ENCODE results near the gene SCN10A. TPM values are rescaled to one million over a fixed set of nuclear protein-coding genes. Genes with fewer than 3 reads are reported as not detected.

The SCN10A gene
- total RNA-seq, 1 donor from 2014 or later, result not detected

- Mint-ChIP-seq H3K9me3 (no peaks in the 10 kb centered on the region), H3K4me3 (no peak overlapping the region), H3K36me3 (ENCODE audit: low read depth) (no peaks in the 10 kb centered on the region), H3K4me1 (no peaks in the 10 kb centered on the region), H3K27ac (no peak overlapping the region), H3K27me3 (peaks cover 13% of the 10 kb centered on the region)
- intact Hi-C loops (cut with micrococcal nuclease), result no loop called here
- CTCF ChIA-PET, result no interaction called here
- no peak for ATAC-seq (ENCODE audit: low read depth)
- POLR2A ChIA-PET, result no interaction called here
- no peak for DNase-seq
- TF ChIP-seq, protein P1, sequence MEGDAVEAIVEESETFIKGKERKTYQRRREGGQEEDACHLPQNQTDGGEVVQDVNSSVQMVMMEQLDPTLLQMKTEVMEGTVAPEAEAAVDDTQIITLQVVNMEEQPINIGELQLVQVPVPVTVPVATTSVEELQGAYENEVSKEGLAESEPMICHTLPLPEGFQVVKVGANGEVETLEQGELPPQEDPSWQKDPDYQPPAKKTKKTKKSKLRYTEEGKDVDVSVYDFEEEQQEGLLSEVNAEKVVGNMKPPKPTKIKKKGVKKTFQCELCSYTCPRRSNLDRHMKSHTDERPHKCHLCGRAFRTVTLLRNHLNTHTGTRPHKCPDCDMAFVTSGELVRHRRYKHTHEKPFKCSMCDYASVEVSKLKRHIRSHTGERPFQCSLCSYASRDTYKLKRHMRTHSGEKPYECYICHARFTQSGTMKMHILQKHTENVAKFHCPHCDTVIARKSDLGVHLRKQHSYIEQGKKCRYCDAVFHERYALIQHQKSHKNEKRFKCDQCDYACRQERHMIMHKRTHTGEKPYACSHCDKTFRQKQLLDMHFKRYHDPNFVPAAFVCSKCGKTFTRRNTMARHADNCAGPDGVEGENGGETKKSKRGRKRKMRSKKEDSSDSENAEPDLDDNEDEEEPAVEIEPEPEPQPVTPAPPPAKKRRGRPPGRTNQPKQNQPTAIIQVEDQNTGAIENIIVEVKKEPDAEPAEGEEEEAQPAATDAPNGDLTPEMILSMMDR (IDR thresholded peaks at IDR 0.05), result no peak
These were observed 15.5 kb downstream of the SCN10A start for GRCh38 chr3:38800511-38800910.

GRCh38 chr3:38793721-38794120 lies 22.3 kb downstream of the SCN10A start:
- POLR2A ChIA-PET, result no interaction called here
- ATAC-seq (ENCODE audit: low read depth), result no peak

GRCh38 chr3:38792983-38793382 lies 23.0 kb downstream of the SCN10A start:
- no peak overlapping the region for H3K4me3 Mint-ChIP-seq
- no peaks in the 10 kb centered on the region for H3K9me3 Mint-ChIP-seq
- POLR2A ChIA-PET, result no interaction called here
- H3K27me3 Mint-ChIP-seq, result peaks cover 10% of the 10 kb centered on the region
- H3K4me1 Mint-ChIP-seq, result no peaks in the 10 kb centered on the region
- H3K36me3 Mint-ChIP-seq (ENCODE audit: low read depth), result no peaks in the 10 kb centered on the region
- no peak for DNase-seq
- no peak for ATAC-seq (ENCODE audit: low read depth)
- TF ChIP-seq, protein P1 (IDR thresholded peaks at IDR 0.05), result no peak
- CTCF ChIA-PET, result no interaction called here
- intact Hi-C loops (cut with micrococcal nuclease), result no loop called here
- H3K27ac Mint-ChIP-seq, result no peak overlapping the region

More at GRCh38 chr3:38793721-38794120, 22.3 kb downstream of the SCN10A start:
- H3K4me3 Mint-ChIP-seq, result no peak overlapping the region
- no peaks in the 10 kb centered on the region for H3K9me3 Mint-ChIP-seq
- no peak for DNase-seq
- H3K27me3 Mint-ChIP-seq, result peaks cover 13% of the 10 kb centered on the region
- H3K27ac Mint-ChIP-seq, result no peak overlapping the region
- intact Hi-C loops (cut with micrococcal nuclease), result no loop called here
- TF ChIP-seq, protein P1 (IDR thresholded peaks at IDR 0.05), result no peak
- no peaks in the 10 kb centered on the region for H3K36me3 Mint-ChIP-seq (ENCODE audit: low read depth)
- CTCF ChIA-PET, result no interaction called here
- H3K4me1 Mint-ChIP-seq, result no peaks in the 10 kb centered on the region

GRCh38 chr3:38782148-38782547 lies 33.9 kb downstream of the SCN10A start:
- peaks cover 9% of the 10 kb centered on the region for H3K27me3 Mint-ChIP-seq
- POLR2A ChIA-PET, result no interaction called here
- TF ChIP-seq, protein P1 (IDR thresholded peaks at IDR 0.05), result no peak
- intact Hi-C loops (cut with micrococcal nuclease), result no loop called here
- DNase-seq (no peak), ATAC-seq (ENCODE audit: low read depth) (no peak)
- H3K4me3 Mint-ChIP-seq, result no peak overlapping the region
- H3K27ac Mint-ChIP-seq, result no peak overlapping the region
- no peaks in the 10 kb centered on the region for H3K36me3 Mint-ChIP-seq (ENCODE audit: low read depth)
- no peaks in the 10 kb centered on the region for H3K4me1 Mint-ChIP-seq
- peaks cover 4% of the 10 kb centered on the region for H3K9me3 Mint-ChIP-seq
- CTCF ChIA-PET, result no interaction called here

GRCh38 chr3:38773528-38773927 lies 42.5 kb downstream of the SCN10A start:
- TF ChIP-seq, protein P1 (IDR thresholded peaks at IDR 0.05), result no peak
- peaks cover 7% of the 10 kb centered on the region for H3K27me3 Mint-ChIP-seq
- no peak overlapping the region for H3K4me3 Mint-ChIP-seq
- no peaks in the 10 kb centered on the region for H3K4me1 Mint-ChIP-seq
- DNase-seq (no peak), ATAC-seq (ENCODE audit: low read depth) (no peak)
- H3K36me3 Mint-ChIP-seq (ENCODE audit: low read depth), result no peaks in the 10 kb centered on the region
- POLR2A ChIA-PET, result no interaction called here
- CTCF ChIA-PET, result no interaction called here
- peaks cover 13% of the 10 kb centered on the region for H3K9me3 Mint-ChIP-seq
- H3K27ac Mint-ChIP-seq, result no peak overlapping the region
- intact Hi-C loops (cut with micrococcal nuclease), result no loop called here
